PC-9 (cell line): Measurements from ENCODE around the gene RAB3C. TPM values are rescaled to one million over a fixed set of nuclear protein-coding genes. Genes with fewer than 3 reads are reported as not detected.

Experiments
- BruUV-seq: library from RNA; stranded (reverse); fragments of 400-500 nt; replicated peaks from 2 replicates; lab custom pipeline; 2021; lab: Mats Ljungman, UMichigan
- CTCF ChIA-PET: fragments of 300-600 bp; sonication (Branson Sonifier 250); formaldehyde crosslinking; loops from one replicate; lab custom pipeline; 2022; ENCODE audit warnings: antibody characterized with exemption; lab: Charles Lee
- POLR2A ChIA-PET: fragments of 300-600 bp; sonication (Branson Sonifier 250); formaldehyde crosslinking; loops from one replicate; lab custom pipeline; 2022; ENCODE audit warnings: antibody characterized with exemption; ENCODE audit not compliant: unreplicated experiment; lab: Charles Lee
- DNase-seq, 2 experiments: peaks; one replicate each; pipeline versions ENCODE4 v3.0.0 to v3.0.0-alpha.2; 2015 to 2022; ENCODE audit warnings: mixed read lengths in 1 of 2
- H2AFZ ChIP-seq: fragments of 200-600 bp; sonication (generic); 2 replicates; pipeline ENCODE4 v1.8.1; 2017; ENCODE audit warnings: antibody characterized with exemption
- H3F3A ChIP-seq: fragments of 200-600 bp; sonication (generic); 2 replicates; pipeline ENCODE4 v1.8.1; 2017; ENCODE audit warnings: antibody characterized with exemption, mild to moderate bottlenecking, low read depth; ENCODE audit not compliant: insufficient read depth
- H3K27ac ChIP-seq: fragments of 200-600 bp; sonication (generic); 2 replicates; pipeline ENCODE4 v1.6.1; 2016; ENCODE audit warnings: mixed run types
- H3K27me3 ChIP-seq: fragments of 200-600 bp; sonication (generic); 2 replicates; pipeline ENCODE4 v1.6.1; 2016; ENCODE audit warnings: low read depth, mixed run types; ENCODE audit not compliant: insufficient read depth
- H3K36me3 ChIP-seq: fragments of 200-600 bp; sonication (generic); 2 replicates; pipeline ENCODE4 v1.6.1; 2016; ENCODE audit warnings: low read depth, mixed run types
- H3K4me1 ChIP-seq: fragments of 200-600 bp; sonication (generic); replicated peaks from 2 replicates; pipeline ENCODE4 v1.6.1; 2016; ENCODE audit warnings: mixed run types; ENCODE audit not compliant: insufficient read depth
- H3K4me2 ChIP-seq: fragments of 200-600 bp; sonication (generic); 2 replicates; pipeline ENCODE4 v1.6.1; 2017; ENCODE audit warnings: mixed run types
- H3K4me3 ChIP-seq: fragments of 200-600 bp; sonication (generic); 2 replicates; pipeline ENCODE4 v1.6.1; 2016; ENCODE audit warnings: mixed run types
- H3K79me2 ChIP-seq: fragments of 200-600 bp; sonication (generic); 2 replicates; pipeline ENCODE4 v1.6.1; 2017; ENCODE audit warnings: low read depth, mixed run types
- H3K9me2 ChIP-seq: fragments of 200-600 bp; sonication (generic); 2 replicates; pipeline ENCODE4 v1.8.1; 2017; ENCODE audit warnings: mild to moderate bottlenecking; ENCODE audit not compliant: insufficient read depth
- H3K9me3 ChIP-seq: fragments of 200-600 bp; sonication (generic); 2 replicates; pipeline ENCODE4 v1.8.1; 2016; ENCODE audit warnings: low read depth; ENCODE audit not compliant: insufficient read depth
- H4K20me1 ChIP-seq: fragments of 200-600 bp; sonication (generic); 2 replicates; pipeline ENCODE4 v1.8.1; 2017; ENCODE audit not compliant: insufficient read depth
- CTCF ChIP-seq: fragments of 200-600 bp; sonication (generic); conservative IDR thresholded peaks from 2 replicates; pipeline ENCODE4 v1.6.1; 2017; ENCODE audit warnings: mixed run types, antibody characterized with exemption, mild to moderate bottlenecking, moderate library complexity
- EZH2 ChIP-seq: fragments of 200-600 bp; sonication (generic); IDR thresholded peaks from 2 replicates; pipeline ENCODE4 v1.8.0; 2017; ENCODE audit warnings: antibody characterized with exemption, low read depth
- intact Hi-C: fragments of 100-400 bp; cut with micrococcal nuclease; formaldehyde crosslinking; loops from one replicate; pipeline ENCODE4 v1.10.0; 2022; ENCODE audit not compliant: unreplicated experiment
- total RNA-seq: library from RNA; stranded (reverse); gene quantifications from 2 replicates; pipeline ENCODE4 v1.2.3, GENCODE V29; 2021

Gene RAB3C
- total RNA-seq, 1 experiment from 2014 or later, result not detected

GRCh38 chr5:58724992-58725391 lies 142.1 kb downstream of the RAB3C start:
- Histone ChIP-seq H3K4me3 (no peak overlapping the region), H3K4me2 (no peak overlapping the region), H3K27ac (no peak overlapping the region), H2AFZ (no peak overlapping the region), H3K79me2 (no peaks in the 10 kb centered on the region), H3K9me3 (no peaks in the 10 kb centered on the region), H3K27me3 (no peaks in the 10 kb centered on the region), H4K20me1 (no peaks in the 10 kb centered on the region), H3K4me1 (no peaks in the 10 kb centered on the region), H3K36me3 (no peaks in the 10 kb centered on the region), H3K9me2 (no peaks in the 10 kb centered on the region), H3F3A (no peaks in the 10 kb centered on the region)
- TF ChIP-seq CTCF (no peak), EZH2 (no peak)
- no TSS peak for BruUV-seq
- CTCF ChIA-PET, result no interaction called here
- intact Hi-C loops, result no loop called here
- POLR2A ChIA-PET, result no interaction called here
- DNase-seq, result no peak

GRCh38 chr5:58731641-58732040 lies 148.8 kb downstream of the RAB3C start:
- Histone ChIP-seq H4K20me1 (no peaks in the 10 kb centered on the region), H2AFZ (no peak overlapping the region), H3K36me3 (no peaks in the 10 kb centered on the region), H3K27me3 (no peaks in the 10 kb centered on the region), H3K4me3 (no peak overlapping the region), H3K27ac (no peak overlapping the region), H3K9me3 (no peaks in the 10 kb centered on the region), H3K79me2 (no peaks in the 10 kb centered on the region), H3K4me2 (no peak overlapping the region), H3K4me1 (no peaks in the 10 kb centered on the region), H3F3A (no peaks in the 10 kb centered on the region), H3K9me2 (no peaks in the 10 kb centered on the region)
- DNase-seq, result no peak
- ChIA-PET CTCF (no interaction called here), POLR2A (no interaction called here)
- intact Hi-C loops, result no loop called here
- BruUV-seq, result no TSS peak
- no peak for TF ChIP-seq CTCF
- TF ChIP-seq EZH2, result no peak

GRCh38 chr5:58735637-58736036 lies 152.8 kb downstream of the RAB3C start:
- no peaks in the 10 kb centered on the region for H3K4me1 ChIP-seq
- no peak overlapping the region for H3K4me3 ChIP-seq
- no peaks in the 10 kb centered on the region for H4K20me1 ChIP-seq
- intact Hi-C loops, result no loop called here
- CTCF ChIA-PET, result no interaction called here
- no peak for DNase-seq
- BruUV-seq, result no TSS peak
- no peak overlapping the region for H3K27ac ChIP-seq
- POLR2A ChIA-PET, result no interaction called here
- no peaks in the 10 kb centered on the region for H3K9me3 ChIP-seq
- TF ChIP-seq EZH2, result no peak
- no peak for TF ChIP-seq CTCF
- no peaks in the 10 kb centered on the region for H3K79me2 ChIP-seq
- no peak overlapping the region for H2AFZ ChIP-seq
- no peak overlapping the region for H3K4me2 ChIP-seq
- H3K9me2 ChIP-seq, result no peaks in the 10 kb centered on the region
- H3K27me3 ChIP-seq, result no peaks in the 10 kb centered on the region
- H3K36me3 ChIP-seq, result no peaks in the 10 kb centered on the region
- no peaks in the 10 kb centered on the region for H3F3A ChIP-seq
